Spleen (tissue), 7 donors: Measurements from ENCODE around the gene TECTB.

ENCODE experiments used
- CTCF ChIP-seq, 11 experiments: fragments of 200-600 bp in 7 of 11; fragments of 450-650 bp in 4 of 11; sonication (generic) in 4 of 11; IDR thresholded peaks in 8 of 11; conservative IDR thresholded peaks in 3 of 11; 1 replicate in 7 of 11; 2 replicates in 4 of 11; pipeline versions ENCODE4 v1.4.0 to v1.8.0; 2016 to 2021; ENCODE audit warnings: antibody characterized with exemption in 11 of 11, inconsistent platforms in 4 of 11, mild to moderate bottlenecking in 1 of 11
- POLR2A ChIP-seq, 3 donors: fragments of 450-650 bp; IDR thresholded peaks; one replicate each; pipeline ENCODE4 v1.5.1; 2017; ENCODE audit warnings: antibody characterized with exemption in 3 of 3, mild to moderate bottlenecking in 1 of 3
- POLR2AphosphoS5 ChIP-seq, 3 donors: sonication (generic); formaldehyde crosslinking; IDR thresholded peaks; one replicate each; pipeline ENCODE4 v1.5.1; 2017; ENCODE audit warnings: antibody characterized with exemption in 3 of 3
- donor health status: DM: no; HTN: no; CAD: no; lungs with moderate emphysema.
- donor health status: DM: no; HTN: no; CAD: no.
- donor health status: DM: no; HTN: no; CAD: no.

GRCh38 chr10:112335111-112335867 is 52.1 kb downstream of the TECTB start:
- TF ChIP-seq CTCF (IDR thresholded peaks at IDR 0.05 in 8 of 11, conservative IDR thresholded peaks at IDR 0.05 in 3 of 11), result no peak
- no peak for TF ChIP-seq POLR2AphosphoS5 (IDR thresholded peaks at IDR 0.05)
- no peak for TF ChIP-seq POLR2A (IDR thresholded peaks at IDR 0.05)
